ENCODE results near the gene LGR4.

- no peak for TF ChIP-seq CTCF (IDR thresholded peaks at IDR 0.05)
- no peak for TF ChIP-seq POLR2A (IDR thresholded peaks at IDR 0.05)
These were observed 34.0 kb downstream of the LGR4 start for GRCh38 chr11:27438595-27438981.

Measured in testis (tissue), 2 donors.